GM12878 (cell line): ENCODE results near the gene SHQ1. TPM values are rescaled to one million over a fixed set of nuclear protein-coding genes. Genes with fewer than 3 reads are reported as not detected.

Experiments
- ATF2 ChIP-seq: IDR thresholded peaks from 2 replicates; pipeline ENCODE4 v1.6.1; 2012; ENCODE audit warnings: low read length, inconsistent platforms
- ATF3 ChIP-seq: IDR thresholded peaks from 2 replicates; pipeline ENCODE4 v1.6.1; 2011; ENCODE audit warnings: low read depth, mild to moderate bottlenecking, low read length, moderate library complexity, borderline replicate concordance; ENCODE audit errors: extremely low read depth
- BCLAF1 ChIP-seq: fragments of 450-650 bp; IDR thresholded peaks from 2 replicates; pipeline ENCODE4 v1.6.1; 2017; ENCODE audit warnings: antibody characterized with exemption, mild to moderate bottlenecking, moderate library complexity
- CHD1 ChIP-seq: IDR thresholded peaks from 2 replicates; pipeline ENCODE4 v1.6.1; 2012; ENCODE audit warnings: low read depth, low read length, improper control_type of control experiment
- HDAC6 ChIP-seq: fragments of 200-600 bp; sonication (generic); IDR thresholded peaks from one replicate; pipeline ENCODE4 v1.8.0; 2017; ENCODE audit warnings: antibody characterized with exemption; ENCODE audit not compliant: unreplicated experiment
- KLF5 ChIP-seq: fragments of 450-650 bp; IDR thresholded peaks from 2 replicates; pipeline ENCODE4 v1.6.1; 2014; ENCODE audit warnings: mild to moderate bottlenecking; ENCODE audit not compliant: partially characterized antibody
- MAX ChIP-seq: IDR thresholded peaks from 2 replicates; pipeline ENCODE4 v1.6.1; 2012; ENCODE audit warnings: low read depth, low read length, improper control_type of control experiment
- MXI1 ChIP-seq: fragments of 150-350 bp; IDR thresholded peaks from 2 replicates; pipeline ENCODE4 v1.6.1; 2011; ENCODE audit warnings: low read depth, mild to moderate bottlenecking, inconsistent platforms, low read length, improper control_type of control experiment
- NFYB ChIP-seq: IDR thresholded peaks from 2 replicates; pipeline ENCODE4 v1.6.1; 2011; ENCODE audit warnings: low read depth, mild to moderate bottlenecking, low read length, improper control_type of control experiment, moderate library complexity; ENCODE audit not compliant: insufficient read depth
- RAD51 ChIP-seq: fragments of 450-650 bp; IDR thresholded peaks from 2 replicates; pipeline ENCODE4 v1.6.1; 2016; ENCODE audit warnings: moderate library complexity, mild to moderate bottlenecking, inconsistent platforms
- RBBP5 ChIP-seq: fragments of 200-600 bp; sonication (generic); conservative IDR thresholded peaks from 2 replicates; pipeline ENCODE4 v1.6.1; 2016
- SIN3A ChIP-seq: IDR thresholded peaks from 2 replicates; pipeline ENCODE4 v1.6.1; 2012; ENCODE audit warnings: low read depth, low read length, improper control_type of control experiment
- STAT1 ChIP-seq: fragments of 450-650 bp; conservative IDR thresholded peaks from 2 replicates; pipeline ENCODE4 v1.6.1; 2014; ENCODE audit warnings: antibody characterized with exemption, mild to moderate bottlenecking
- USF1 ChIP-seq: IDR thresholded peaks from 2 replicates; pipeline ENCODE4 v1.6.1; 2011; ENCODE audit warnings: borderline replicate concordance, low read depth, mild to moderate bottlenecking, moderate library complexity, mixed read lengths, low read length; ENCODE audit not compliant: insufficient read depth; ENCODE audit errors: extremely low read length
- USF2 ChIP-seq: IDR thresholded peaks from 2 replicates; pipeline ENCODE4 v1.6.1; 2011; ENCODE audit warnings: low read depth, low read length, improper control_type of control experiment, borderline replicate concordance
- ZBTB40 ChIP-seq: fragments of 450-650 bp; IDR thresholded peaks from 2 replicates; pipeline ENCODE4 v1.6.1; 2016; ENCODE audit warnings: mild to moderate bottlenecking, moderate library complexity, borderline replicate concordance
- polyA plus RNA-seq, 11 experiments: library from polyadenylated mRNA; depleted of rRNA in 4 of 11; unstranded in 6 of 11; stranded (reverse) in 5 of 11; fragments of >200 nt; fragmentation: Nextera tagmentation in 4 of 11; fragmentation: Illumina TruSeq in 1 of 11; extraction: Ambion mirVana in 4 of 11; extraction: Trizol in 1 of 11; gene quantifications; 1 replicate in 1 of 11; 2 replicates in 10 of 11; pipeline versions ENCODE4 v1.2.1 to v1.2.3, GENCODE V29; 2011 to 2016; ENCODE audit warnings: inconsistent platforms in 2 of 11, missing spikeins in 2 of 11, low read depth in 1 of 11
- total RNA-seq, 4 experiments: library from RNA; depleted of rRNA in 3 of 4; stranded (reverse); fragments of >200 nt in 3 of 4; fragmentation: Illumina TruSeq in 1 of 4; extraction: Trizol in 1 of 4; gene quantifications; 2 replicates each; pipeline versions ENCODE4 v1.2.1 to v1.2.3, GENCODE V29; 2013 to 2021

The SHQ1 gene
- total and polyA plus RNA-seq, 10 of the 15 experiments (the other 5 are each of a cell fraction or from before 2014, with no cell fraction given): 12.6 to 51.7 (median 24.5) TPM

- TF ChIP-seq CHD1 (no peak), USF1 (no peak), RAD51 (peak; percentile 51), ATF2 (no peak; the same call in 1 of the 2 replicates), HDAC6 (no peak), MAX (no peak), USF2 (peak; percentile 18; the same call in 1 of the 2 replicates), SIN3A (no peak), KLF5 (no peak), ZBTB40 (no peak), ATF3 (no peak), MXI1 (no peak), BCLAF1 (no peak), STAT1 (no peak), NFYB (0 out of 2 replicates have a peak, but pooled peaks have one; percentile 22), RBBP5 (no peak)
Measured at GRCh38 chr3:72722930-72723726, 125.1 kb downstream of the SHQ1 start (continued).
